HG02610 (cell line): ENCODE measurements around the gene KRTAP4-3.
"Not testable (repeated sequence)": the region's sequence is repeated elsewhere in the genome, so short reads cannot be mapped to it uniquely, and the experiment has no call there.

Source experiments
- ATAC-seq: cut with Tn5 transposase; IDR thresholded peaks from one replicate; pipeline ENCODE4 v1.9.1; 2021; ENCODE audit warnings: mild to moderate bottlenecking, moderate library complexity; ENCODE audit not compliant: unreplicated experiment

Gene KRTAP4-3

DNA sequence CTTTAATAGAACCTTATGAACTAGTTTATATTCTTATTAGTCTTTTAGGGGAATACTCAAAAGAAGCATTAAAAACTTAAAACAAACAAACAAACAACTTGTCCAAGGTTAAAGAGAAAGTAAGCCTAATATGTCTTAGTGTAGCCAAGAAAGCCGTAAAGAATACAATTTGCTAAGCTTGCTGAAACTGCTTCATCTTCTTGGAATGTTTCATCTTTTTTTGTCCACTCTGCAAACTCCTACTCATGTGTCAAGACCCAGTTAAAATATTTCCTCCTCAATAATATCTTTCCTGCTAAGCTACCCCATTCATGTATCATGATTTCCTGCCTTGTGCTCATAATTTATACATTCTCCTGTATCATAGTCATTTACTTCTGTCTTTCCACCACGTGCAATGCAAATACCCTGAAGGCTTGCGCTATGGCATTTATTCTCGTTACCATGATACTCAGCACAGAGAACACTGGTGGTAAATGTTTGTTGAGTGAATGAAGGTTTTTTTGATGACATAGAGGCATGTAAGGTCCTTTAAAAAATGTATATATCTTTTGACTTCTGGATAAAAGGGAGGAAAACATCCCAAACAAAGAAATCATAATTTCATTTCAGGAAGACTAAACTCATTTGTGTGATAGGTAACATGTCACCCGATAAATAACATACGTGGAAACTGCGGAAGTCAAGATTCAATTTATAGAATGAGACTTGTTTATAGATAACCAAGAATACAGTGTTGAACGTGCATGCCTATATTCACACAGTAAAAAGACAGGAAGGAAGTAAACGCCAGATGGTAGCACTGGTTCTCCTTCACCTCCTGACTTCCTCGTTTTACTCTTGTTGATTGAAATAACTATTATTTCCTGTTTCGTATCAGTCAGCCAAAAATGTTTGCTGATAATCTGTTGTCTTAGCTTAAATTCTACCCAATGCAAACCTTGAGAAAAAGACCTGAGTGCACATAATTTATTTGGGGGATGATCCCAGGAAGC, 48.0 kb downstream of the KRTAP4-3 start:
- not testable (repeated sequence) for ATAC-seq

DNA sequence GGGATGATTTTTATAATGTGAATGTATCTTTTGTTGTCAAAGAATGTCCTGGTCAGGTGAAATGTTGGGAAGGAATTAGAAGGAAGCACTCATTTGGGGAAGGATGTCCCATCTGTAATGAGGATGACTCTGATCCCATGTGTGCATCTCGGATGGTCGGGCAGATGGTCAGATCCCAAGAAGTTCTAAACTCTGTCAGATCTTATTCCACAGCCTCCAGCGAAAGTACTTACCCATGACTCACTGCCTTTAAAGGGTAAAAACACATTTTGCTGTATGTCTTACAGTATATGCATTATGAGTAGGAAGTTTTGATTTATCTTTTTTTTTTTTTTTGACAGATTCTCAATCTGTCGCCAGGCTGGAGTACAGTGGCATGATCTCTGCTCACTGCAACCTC, 49.3 kb downstream of the KRTAP4-3 start:
- ATAC-seq: no peak

DNA sequence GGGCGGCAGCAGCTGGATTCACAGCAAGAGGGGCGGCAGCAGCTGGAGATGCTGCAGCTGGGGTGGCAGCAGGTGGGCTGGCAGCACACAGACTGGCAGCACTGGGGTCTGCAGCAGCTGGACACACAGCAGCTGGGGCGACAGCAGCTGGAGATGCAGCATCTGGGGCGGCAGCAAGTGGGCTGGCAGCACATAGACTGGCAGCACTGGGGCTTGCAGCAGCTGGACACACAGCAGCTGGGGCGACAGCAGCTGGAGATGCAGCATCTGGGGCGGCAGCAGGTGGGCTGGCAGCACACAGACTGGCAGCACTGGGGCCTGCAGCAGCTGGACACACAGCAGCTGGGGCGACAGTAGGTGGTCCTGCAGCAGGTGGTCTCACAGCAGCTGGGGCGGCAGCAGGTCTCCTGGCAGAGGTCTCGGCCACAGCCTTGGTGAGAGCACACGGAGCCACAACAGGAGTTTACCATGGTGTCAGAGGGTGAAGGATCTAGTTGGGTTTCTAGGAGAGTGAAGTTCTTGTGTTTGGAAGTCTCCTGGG, 50.1 kb downstream of the KRTAP4-3 start, which contains the start of gene KRTAP4-11:
TSS of gene KRTAP4-11 (minus strand) at position 528 of the 541 bp plus-strand sequence. CDS start at position 470, 58 bp downstream.
- ATAC-seq: not testable (repeated sequence)
